HG03442 (cell line): ENCODE measurements around the gene NRDC.
A peak's percentile ranks its signal among the peaks of the same experiment; 100 is the strongest.

Experiments
- ATAC-seq: cut with Tn5 transposase; IDR thresholded peaks from one replicate; pipeline ENCODE4 v1.9.1; 2021; ENCODE audit warnings: mild to moderate bottlenecking, moderate library complexity; ENCODE audit not compliant: unreplicated experiment

The NRDC gene

GRCh38 chr1:51768971-51769588 lies 109.4 kb downstream of the NRDC start:
- ATAC-seq: peak; percentile 47

GRCh38 chr1:51761351-51761750 lies 117.2 kb downstream of the NRDC start:
- no peak for ATAC-seq

GRCh38 chr1:51760872-51761271 lies 117.7 kb downstream of the NRDC start:
- ATAC-seq: no peak

GRCh38 chr1:51758310-51758709 lies 120.2 kb downstream of the NRDC start:
- no peak for ATAC-seq

GRCh38 chr1:51756290-51756689 lies 122.2 kb downstream of the NRDC start:
- no peak for ATAC-seq

GRCh38 chr1:51755437-51755836 lies 123.1 kb downstream of the NRDC start:
- ATAC-seq: no peak

GRCh38 chr1:51754666-51755065 lies 123.9 kb downstream of the NRDC start:
- ATAC-seq: no peak

GRCh38 chr1:51753969-51754368 lies 124.6 kb downstream of the NRDC start:
- ATAC-seq: no peak

GRCh38 chr1:51752073-51752948 lies 126.2 kb downstream of the NRDC start:
- no peak for ATAC-seq

GRCh38 chr1:51750729-51751128 lies 127.8 kb downstream of the NRDC start:
- ATAC-seq: no peak

- ATAC-seq: no peak
Measured at GRCh38 chr1:51750218-51750617, 128.3 kb downstream of the NRDC start.

GRCh38 chr1:51749151-51749550 lies 129.4 kb downstream of the NRDC start:
- ATAC-seq: no peak

- ATAC-seq: no peak
Measured at GRCh38 chr1:51745304-51745570, 133.3 kb downstream of the NRDC start.

- no peak for ATAC-seq
Measured at GRCh38 chr1:51744506-51745303, 133.8 kb downstream of the NRDC start.

GRCh38 chr1:51741121-51741681 lies 137.3 kb downstream of the NRDC start:
- ATAC-seq: no peak

GRCh38 chr1:51740652-51741051 lies 137.9 kb downstream of the NRDC start:
- peak; percentile 57 for ATAC-seq
